Muscle layer of duodenum (tissue), 2 donors: ENCODE data around the gene COPS4.
"Not testable (repeated sequence)": the region's sequence is repeated elsewhere in the genome, so short reads cannot be mapped to it uniquely, and the experiment has no call there.

Experiments
- H3K27ac ChIP-seq: one replicate; pipeline ENCODE4 v1.7.0; 2013; ENCODE audit warnings: mild to moderate bottlenecking, low read length
- H3K27me3 ChIP-seq: one replicate; pipeline ENCODE4 v1.7.0; 2013; ENCODE audit warnings: low read depth, mild to moderate bottlenecking, control low read depth, low read length
- H3K36me3 ChIP-seq, 2 donors: one replicate each; pipeline ENCODE4 v1.7.0; 2013; ENCODE audit warnings: low read length in 2 of 2, control low read depth in 1 of 2, mild to moderate bottlenecking in 1 of 2; ENCODE audit not compliant: insufficient read depth in 2 of 2, control insufficient read depth in 1 of 2
- H3K4me1 ChIP-seq, 2 donors: one replicate each; pipeline ENCODE4 v1.7.0; 2013; ENCODE audit warnings: low read length in 2 of 2, mild to moderate bottlenecking in 2 of 2, control low read depth in 1 of 2, moderate library complexity in 1 of 2; ENCODE audit not compliant: insufficient read depth in 2 of 2, control insufficient read depth in 1 of 2
- H3K4me3 ChIP-seq, 2 donors: one replicate each; pipeline ENCODE4 v1.7.0; 2013; ENCODE audit warnings: low read length in 2 of 2, low read depth in 1 of 2, mild to moderate bottlenecking in 1 of 2
- H3K9me3 ChIP-seq, 2 donors: one replicate each; pipeline ENCODE4 v1.7.0; 2013; ENCODE audit warnings: low read length in 2 of 2, control low read depth in 1 of 2, mild to moderate bottlenecking in 1 of 2; ENCODE audit not compliant: control insufficient read depth in 1 of 2
- donor health status: healthy.

COPS4 gene

GRCh38 chr4:83010522-83011318, 24.3 kb upstream of the COPS4 start, which contains the start of gene LIN54:
TSS of gene LIN54 (minus strand) at chr4:83010823. CDS start at chr4:82984844, 25,979 bp downstream.
- H3K36me3 ChIP-seq, result peaks cover 0 to 4% of the 10 kb centered on the region in 2 donors
- H3K9me3 ChIP-seq, result no peaks in the 10 kb centered on the region
- no peaks in the 10 kb centered on the region for H3K27me3 ChIP-seq
- H3K27ac ChIP-seq, result peak within 1 kb of the TSS; percentile 83
- H3K4me3 ChIP-seq, result peak within 1 kb of the TSS; percentile 81 to 90
- H3K4me1 ChIP-seq, result peaks cover 15 to 25% of the 10 kb centered on the region in 2 donors

- Histone ChIP-seq H3K27ac (peak overlapping the region; percentile 2), H3K27me3 (no peaks in the 10 kb centered on the region), H3K4me1 (peaks cover 15 to 25% of the 10 kb centered on the region in 2 donors), H3K4me3 (peak overlapping the region; percentile 72 to 90), H3K36me3 (peaks cover 0 to 4% of the 10 kb centered on the region in 2 donors), H3K9me3 (no peaks in the 10 kb centered on the region)
These were observed 23.2 kb upstream of the COPS4 start for GRCh38 chr4:83011689-83012199.

GRCh38 chr4:83012200-83012686, 22.7 kb upstream of the COPS4 start:
- H3K4me3 ChIP-seq, result peak overlapping the region; percentile 72 to 90
- H3K9me3 ChIP-seq, result no peaks in the 10 kb centered on the region
- peak overlapping the region; percentile 2 for H3K27ac ChIP-seq
- no peaks in the 10 kb centered on the region for H3K27me3 ChIP-seq
- H3K36me3 ChIP-seq, result peaks cover 0 to 4% of the 10 kb centered on the region in 2 donors
- peaks cover 15 to 25% of the 10 kb centered on the region in 2 donors for H3K4me1 ChIP-seq

- H3K36me3 ChIP-seq, result peaks cover 0 to 4% of the 10 kb centered on the region in 2 donors
- peak overlapping the region; percentile 90 to 97 for H3K4me3 ChIP-seq
- peak overlapping the region; percentile 91 for H3K27ac ChIP-seq
- peaks cover 15 to 25% of the 10 kb centered on the region in 2 donors for H3K4me1 ChIP-seq
- H3K27me3 ChIP-seq, result no peaks in the 10 kb centered on the region
- no peaks in the 10 kb centered on the region for H3K9me3 ChIP-seq
These were observed 22.1 kb upstream of the COPS4 start for GRCh38 chr4:83012687-83013419.

DNA sequence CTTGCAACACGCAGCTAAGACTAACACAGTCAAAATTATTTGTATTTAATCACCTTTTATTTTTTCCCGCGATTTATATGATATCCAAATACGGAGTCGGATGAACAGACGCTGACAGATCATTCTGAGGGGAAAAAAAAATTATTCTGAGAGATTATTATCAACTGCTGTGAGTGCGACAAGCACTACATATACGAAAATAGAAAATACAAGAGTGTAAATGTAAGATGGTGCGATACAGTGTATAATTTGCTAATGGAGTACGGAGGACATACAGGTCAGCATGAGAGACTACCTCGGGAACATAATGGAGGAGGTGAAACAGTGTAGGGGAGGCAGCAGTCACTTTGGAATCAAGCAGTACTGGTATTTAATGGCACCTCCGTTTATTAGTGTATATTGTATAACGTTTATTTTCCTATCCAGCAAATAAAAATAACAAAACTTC, 21.5 kb upstream of the COPS4 start:
- H3K9me3 ChIP-seq, result no peaks in the 10 kb centered on the region
- H3K27ac ChIP-seq, result peak overlapping the region; percentile 91
- H3K4me1 ChIP-seq, result peaks cover 15 to 25% of the 10 kb centered on the region in 2 donors
- no peaks in the 10 kb centered on the region for H3K27me3 ChIP-seq
- peaks cover 0 to 4% of the 10 kb centered on the region in 2 donors for H3K36me3 ChIP-seq
- H3K4me3 ChIP-seq, result peak overlapping the region; percentile 90 to 97

- H3K4me1 ChIP-seq, result peaks cover 15 to 24% of the 10 kb centered on the region in 2 donors
- H3K4me3 ChIP-seq, result peak overlapping the region; percentile 90 to 97
- peak overlapping the region; percentile 91 for H3K27ac ChIP-seq
- H3K36me3 ChIP-seq, result peaks cover 0 to 4% of the 10 kb centered on the region in 2 donors
- H3K27me3 ChIP-seq, result no peaks in the 10 kb centered on the region
- H3K9me3 ChIP-seq, result no peaks in the 10 kb centered on the region
These were observed 21.1 kb upstream of the COPS4 start for GRCh38 chr4:83013902-83014301.

GRCh38 chr4:83019794-83020494, 15.0 kb upstream of the COPS4 start:
- H3K27ac ChIP-seq, result no peak overlapping the region
- H3K27me3 ChIP-seq, result no peaks in the 10 kb centered on the region
- H3K36me3 ChIP-seq, result no peaks in the 10 kb centered on the region
- H3K9me3 ChIP-seq, result peaks cover 0 to 5% of the 10 kb centered on the region in 2 donors
- H3K4me3 ChIP-seq, result no peak overlapping the region
- no peaks in the 10 kb centered on the region for H3K4me1 ChIP-seq

- Histone ChIP-seq H3K36me3 (no peaks in the 10 kb centered on the region), H3K27me3 (no peaks in the 10 kb centered on the region), H3K9me3 (peaks cover 0 to 9% of the 10 kb centered on the region in 2 donors), H3K4me3 (no peak overlapping the region), H3K4me1 (no peaks in the 10 kb centered on the region), H3K27ac (no peak overlapping the region)
These were observed 12.1 kb upstream of the COPS4 start for GRCh38 chr4:83022724-83023450.

- H3K4me3 ChIP-seq, H3K27ac ChIP-seq, H3K9me3 ChIP-seq, H3K36me3 ChIP-seq, H3K27me3 ChIP-seq, H3K4me1 ChIP-seq: not testable (repeated sequence)
These were observed 11.4 kb upstream of the COPS4 start for GRCh38 chr4:83023599-83023998.

DNA sequence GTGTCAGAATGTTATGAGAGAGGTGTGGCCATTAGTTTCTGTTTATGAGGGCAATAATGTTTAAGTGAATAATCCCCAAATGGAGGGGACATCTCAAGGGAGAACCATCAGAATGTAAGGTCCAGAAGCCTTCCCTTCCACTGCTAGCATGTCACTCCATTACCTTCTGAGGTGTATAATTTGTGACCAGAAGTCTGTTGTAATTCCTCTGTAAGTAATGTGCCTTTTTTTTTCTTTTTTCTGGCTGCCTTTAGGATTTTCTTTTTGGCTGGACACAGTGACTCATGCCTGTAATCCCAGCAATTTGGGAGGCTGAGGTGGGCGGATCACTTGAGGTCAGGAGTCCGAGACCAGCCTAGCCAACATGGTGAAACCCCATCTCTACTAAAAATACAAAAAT, 10.8 kb upstream of the COPS4 start:
- no peak overlapping the region for H3K27ac ChIP-seq

More for the DNA sequence above, 10.8 kb upstream of the COPS4 start:
- Histone ChIP-seq H3K4me1 (no peaks in the 10 kb centered on the region), H3K9me3 (peaks cover 0 to 9% of the 10 kb centered on the region in 2 donors), H3K36me3 (no peaks in the 10 kb centered on the region), H3K4me3 (no peak overlapping the region), H3K27me3 (no peaks in the 10 kb centered on the region)
